Uterus (tissue), 2 donors: ENCODE results near the gene OR1J4.

Experiments
- POLR2A ChIP-seq, 2 donors: fragments of 450-650 bp; IDR thresholded peaks; one replicate each; pipeline ENCODE4 v1.6.1; 2016; ENCODE audit warnings: antibody characterized with exemption in 2 of 2, mild to moderate bottlenecking in 1 of 2, moderate library complexity in 1 of 2
- TF ChIP-seq, protein P1 (sequence below), 4 experiments: fragments of 200-600 bp in 2 of 4; fragments of 450-650 bp in 2 of 4; sonication (generic) in 2 of 4; IDR thresholded peaks; one replicate each; pipeline ENCODE4 v1.5.1; 2016 to 2019; ENCODE audit warnings: antibody characterized with exemption in 4 of 4, mild to moderate bottlenecking in 2 of 4, moderate library complexity in 1 of 4

GRCh38 chr9:122510502-122510901, 8.4 kb upstream of the OR1J4 start, which contains the start of gene OR1J2:
- TF ChIP-seq, protein P1, sequence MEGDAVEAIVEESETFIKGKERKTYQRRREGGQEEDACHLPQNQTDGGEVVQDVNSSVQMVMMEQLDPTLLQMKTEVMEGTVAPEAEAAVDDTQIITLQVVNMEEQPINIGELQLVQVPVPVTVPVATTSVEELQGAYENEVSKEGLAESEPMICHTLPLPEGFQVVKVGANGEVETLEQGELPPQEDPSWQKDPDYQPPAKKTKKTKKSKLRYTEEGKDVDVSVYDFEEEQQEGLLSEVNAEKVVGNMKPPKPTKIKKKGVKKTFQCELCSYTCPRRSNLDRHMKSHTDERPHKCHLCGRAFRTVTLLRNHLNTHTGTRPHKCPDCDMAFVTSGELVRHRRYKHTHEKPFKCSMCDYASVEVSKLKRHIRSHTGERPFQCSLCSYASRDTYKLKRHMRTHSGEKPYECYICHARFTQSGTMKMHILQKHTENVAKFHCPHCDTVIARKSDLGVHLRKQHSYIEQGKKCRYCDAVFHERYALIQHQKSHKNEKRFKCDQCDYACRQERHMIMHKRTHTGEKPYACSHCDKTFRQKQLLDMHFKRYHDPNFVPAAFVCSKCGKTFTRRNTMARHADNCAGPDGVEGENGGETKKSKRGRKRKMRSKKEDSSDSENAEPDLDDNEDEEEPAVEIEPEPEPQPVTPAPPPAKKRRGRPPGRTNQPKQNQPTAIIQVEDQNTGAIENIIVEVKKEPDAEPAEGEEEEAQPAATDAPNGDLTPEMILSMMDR (IDR thresholded peaks at IDR 0.05): no peak
- no peak for TF ChIP-seq POLR2A (IDR thresholded peaks at IDR 0.05)
